GM23338 (cell line): Measurements from ENCODE around the gene CUTC.

ENCODE experiments used
- CREB1 ChIP-seq: fragments of 250-450 bp; sonication (Bioruptor Pico); IDR thresholded peaks from 2 replicates; pipeline ENCODE4 v1.5.0; 2020; ENCODE audit warnings: low read depth, mild to moderate bottlenecking, moderate library complexity
- CTCF ChIP-seq, 2 experiments: fragments of 200-600 bp in 1 of 2; sonication (generic) in 1 of 2; conservative IDR thresholded peaks; 2 replicates each; pipeline versions ENCODE4 v1.5.1 to v1.6.1; 2016 to 2017; ENCODE audit warnings: antibody characterized with exemption in 2 of 2, low read depth in 2 of 2, mild to moderate bottlenecking in 2 of 2, moderate library complexity in 1 of 2
- ETS1 ChIP-seq: IDR thresholded peaks from 2 replicates; pipeline ENCODE4 v1.6.1; 2016; ENCODE audit warnings: antibody characterized with exemption
- EZH2 ChIP-seq: fragments of 200-600 bp; sonication (generic); IDR thresholded peaks from one replicate; pipeline ENCODE4 v1.8.0; 2017; ENCODE audit warnings: antibody characterized with exemption, mild to moderate bottlenecking, low read depth; ENCODE audit not compliant: unreplicated experiment
- EZH2phosphoT487 ChIP-seq: fragments of 200-600 bp; sonication (generic); IDR thresholded peaks from one replicate; pipeline ENCODE4 v1.8.1; 2018; ENCODE audit warnings: antibody characterized with exemption; ENCODE audit not compliant: unreplicated experiment
- JUNB ChIP-seq: IDR thresholded peaks from one replicate; pipeline ENCODE4 v1.6.1; 2016; ENCODE audit warnings: antibody characterized with exemption; ENCODE audit not compliant: unreplicated experiment
- POLR2AphosphoS5 ChIP-seq: IDR thresholded peaks from 2 replicates; pipeline ENCODE4 v1.6.1; 2016; ENCODE audit warnings: antibody characterized with exemption, low read depth
- ZNF331 ChIP-seq: fragments of 250-450 bp; sonication (Bioruptor Pico); IDR thresholded peaks from 2 replicates; pipeline ENCODE4 v1.5.0; 2020; ENCODE audit warnings: low read depth, mild to moderate bottlenecking, moderate library complexity
- ZNF462 ChIP-seq: fragments of 250-450 bp; sonication (Bioruptor Pico); IDR thresholded peaks from 2 replicates; pipeline ENCODE4 v1.5.0; 2020; ENCODE audit warnings: mild to moderate bottlenecking, moderate library complexity
- TF ChIP-seq, protein P1 (sequence below): IDR thresholded peaks from one replicate; pipeline ENCODE4 v1.6.1; 2018; ENCODE audit warnings: antibody characterized with exemption; ENCODE audit not compliant: unreplicated experiment

- TF ChIP-seq CTCF (conservative IDR thresholded peaks at IDR 0.05; ENCODE audit: low read depth in 2 of 2) (no peak), EZH2 (no peak), EZH2phosphoT487 (no peak), POLR2AphosphoS5 (no peak), JUNB (no peak), ETS1 (no peak), ZNF462 (CRISPR knock-in tag) (no peak), CREB1 (CRISPR knock-in tag) (no peak), ZNF331 (CRISPR knock-in tag) (no peak)
- TF ChIP-seq, protein P1, sequence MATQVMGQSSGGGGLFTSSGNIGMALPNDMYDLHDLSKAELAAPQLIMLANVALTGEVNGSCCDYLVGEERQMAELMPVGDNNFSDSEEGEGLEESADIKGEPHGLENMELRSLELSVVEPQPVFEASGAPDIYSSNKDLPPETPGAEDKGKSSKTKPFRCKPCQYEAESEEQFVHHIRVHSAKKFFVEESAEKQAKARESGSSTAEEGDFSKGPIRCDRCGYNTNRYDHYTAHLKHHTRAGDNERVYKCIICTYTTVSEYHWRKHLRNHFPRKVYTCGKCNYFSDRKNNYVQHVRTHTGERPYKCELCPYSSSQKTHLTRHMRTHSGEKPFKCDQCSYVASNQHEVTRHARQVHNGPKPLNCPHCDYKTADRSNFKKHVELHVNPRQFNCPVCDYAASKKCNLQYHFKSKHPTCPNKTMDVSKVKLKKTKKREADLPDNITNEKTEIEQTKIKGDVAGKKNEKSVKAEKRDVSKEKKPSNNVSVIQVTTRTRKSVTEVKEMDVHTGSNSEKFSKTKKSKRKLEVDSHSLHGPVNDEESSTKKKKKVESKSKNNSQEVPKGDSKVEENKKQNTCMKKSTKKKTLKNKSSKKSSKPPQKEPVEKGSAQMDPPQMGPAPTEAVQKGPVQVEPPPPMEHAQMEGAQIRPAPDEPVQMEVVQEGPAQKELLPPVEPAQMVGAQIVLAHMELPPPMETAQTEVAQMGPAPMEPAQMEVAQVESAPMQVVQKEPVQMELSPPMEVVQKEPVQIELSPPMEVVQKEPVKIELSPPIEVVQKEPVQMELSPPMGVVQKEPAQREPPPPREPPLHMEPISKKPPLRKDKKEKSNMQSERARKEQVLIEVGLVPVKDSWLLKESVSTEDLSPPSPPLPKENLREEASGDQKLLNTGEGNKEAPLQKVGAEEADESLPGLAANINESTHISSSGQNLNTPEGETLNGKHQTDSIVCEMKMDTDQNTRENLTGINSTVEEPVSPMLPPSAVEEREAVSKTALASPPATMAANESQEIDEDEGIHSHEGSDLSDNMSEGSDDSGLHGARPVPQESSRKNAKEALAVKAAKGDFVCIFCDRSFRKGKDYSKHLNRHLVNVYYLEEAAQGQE: no peak
Observed at GRCh38 chr10:99740933-99741559, 9.0 kb downstream of the CUTC start.
